ENCODE data around the gene CCDC191. TPM values are rescaled to one million over a fixed set of nuclear protein-coding genes. Genes with fewer than 3 reads are reported as not detected.
A peak's percentile ranks its signal among the peaks of the same experiment; 100 is the strongest.

Gene CCDC191
- total RNA-seq (1.8 and 3.3 TPM in 2 replicates), polyA plus RNA-seq (0.77 and 1.7 TPM in 2 replicates), polyA minus RNA-seq (ENCODE audit: low replicate concordance) (0.41 TPM in 1 of 2 replicates, not detected in the other)
- polyA plus RNA-seq (2012) = 0.69 and 1.4 TPM in 2 replicates

GRCh38 chr3:114056130-114057010, at the start of gene CCDC191, which contains the start of gene QTRT2:
TSS of gene CCDC191 (minus strand) at chr3:114056526. CDS start at chr3:114056466, 60 bp downstream.
TSS of gene QTRT2 (plus strand) at chr3:114056737. CDS start at chr3:114065258, 8,521 bp downstream.
- H3K4me1 ChIP-seq (ENCODE audit: control insufficient read depth, extremely low read depth, insufficient read depth, low read length) = no peaks in the 10 kb centered on the region
- no peaks in the 10 kb centered on the region for H3K9me3 ChIP-seq (ENCODE audit: control insufficient read depth, insufficient read depth, low read depth, low read length)
- peak within 1 kb of the TSS; percentile 82 for H3K9ac ChIP-seq (ENCODE audit: insufficient read depth, low read length)
- H3K4me3 ChIP-seq (replicated peaks in 1 of 4; ENCODE audit: control extremely low read depth in 1 of 4, insufficient read depth in 1 of 4, low read depth in 3 of 4, low read length in 4 of 4) = peak within 1 kb of the TSS; percentile 61 to 83 (median 74)
- no peaks in the 10 kb centered on the region for H3K36me3 ChIP-seq (ENCODE audit: control insufficient read depth, insufficient read depth, low read length)
- DNase-seq (ENCODE audit: low read depth in 2 of 2) = peak; percentile 99
- H2AFZ ChIP-seq (ENCODE audit: low read length) = peak within 1 kb of the TSS; percentile 99
- no peaks in the 10 kb centered on the region for H3K27me3 ChIP-seq (ENCODE audit: control insufficient read depth, insufficient read depth, low read length)
- peak within 1 kb of the TSS; percentile 88 for H3K4me2 ChIP-seq (ENCODE audit: extremely low read depth, insufficient read depth, low read length)
- peak within 1 kb of the TSS; percentile 76 for H3K27ac ChIP-seq (ENCODE audit: insufficient read depth, low read length)
- no peaks in the 10 kb centered on the region for H4K20me1 ChIP-seq (ENCODE audit: control insufficient read depth, extremely low read depth, insufficient read depth, low read length)
- TF ChIP-seq EZH2 (IDR thresholded peaks at IDR 0.05; ENCODE audit: low read length, missing control alignments) = no peak
- no peak for TF ChIP-seq CTCF (conservative IDR thresholded peaks at IDR 0.05 in 1 of 2, IDR thresholded peaks at IDR 0.05 in 1 of 2; ENCODE audit: low read depth in 1 of 2, low read length in 2 of 2)
- peaks cover 32% of the 10 kb centered on the region for H3K79me2 ChIP-seq (ENCODE audit: control insufficient read depth, insufficient read depth, low read length)

GRCh38 chr3:114104414-114104813, 48.1 kb upstream of the CCDC191 start:
- Histone ChIP-seq H3K4me3 (replicated peaks in 1 of 4; ENCODE audit: control extremely low read depth in 1 of 4, insufficient read depth in 1 of 4, low read depth in 3 of 4, low read length in 4 of 4) (no peak overlapping the region), H3K9me3 (ENCODE audit: control insufficient read depth, insufficient read depth, low read depth, low read length) (no peaks in the 10 kb centered on the region), H2AFZ (ENCODE audit: low read length) (no peak overlapping the region), H3K36me3 (ENCODE audit: control insufficient read depth, insufficient read depth, low read length) (no peaks in the 10 kb centered on the region), H3K79me2 (ENCODE audit: control insufficient read depth, insufficient read depth, low read length) (no peaks in the 10 kb centered on the region), H4K20me1 (ENCODE audit: control insufficient read depth, extremely low read depth, insufficient read depth, low read length) (no peaks in the 10 kb centered on the region), H3K4me1 (ENCODE audit: control insufficient read depth, extremely low read depth, insufficient read depth, low read length) (no peaks in the 10 kb centered on the region), H3K27me3 (ENCODE audit: control insufficient read depth, insufficient read depth, low read length) (no peaks in the 10 kb centered on the region), H3K4me2 (ENCODE audit: extremely low read depth, insufficient read depth, low read length) (no peak overlapping the region), H3K27ac (ENCODE audit: insufficient read depth, low read length) (no peak overlapping the region), H3K9ac (ENCODE audit: insufficient read depth, low read length) (no peak overlapping the region)
- no peak for TF ChIP-seq EZH2 (IDR thresholded peaks at IDR 0.05; ENCODE audit: low read length, missing control alignments)
- DNase-seq (ENCODE audit: low read depth in 2 of 2) = peak; percentile 5 to 34

GRCh38 chr3:114103858-114104257, 47.5 kb upstream of the CCDC191 start:
- TF ChIP-seq CTCF (conservative IDR thresholded peaks at IDR 0.05 in 1 of 2, IDR thresholded peaks at IDR 0.05 in 1 of 2; ENCODE audit: low read depth in 1 of 2, low read length in 2 of 2) (no peak), EZH2 (IDR thresholded peaks at IDR 0.05; ENCODE audit: low read length, missing control alignments) (no peak)
- Histone ChIP-seq H3K27ac (ENCODE audit: insufficient read depth, low read length) (no peak overlapping the region), H3K4me1 (ENCODE audit: control insufficient read depth, extremely low read depth, insufficient read depth, low read length) (no peaks in the 10 kb centered on the region), H3K36me3 (ENCODE audit: control insufficient read depth, insufficient read depth, low read length) (no peaks in the 10 kb centered on the region), H3K4me2 (ENCODE audit: extremely low read depth, insufficient read depth, low read length) (no peak overlapping the region), H3K27me3 (ENCODE audit: control insufficient read depth, insufficient read depth, low read length) (no peaks in the 10 kb centered on the region), H2AFZ (ENCODE audit: low read length) (no peak overlapping the region), H3K79me2 (ENCODE audit: control insufficient read depth, insufficient read depth, low read length) (no peaks in the 10 kb centered on the region), H3K9ac (ENCODE audit: insufficient read depth, low read length) (no peak overlapping the region), H3K4me3 (replicated peaks in 1 of 4; ENCODE audit: control extremely low read depth in 1 of 4, insufficient read depth in 1 of 4, low read depth in 3 of 4, low read length in 4 of 4) (no peak overlapping the region), H3K9me3 (ENCODE audit: control insufficient read depth, insufficient read depth, low read depth, low read length) (no peaks in the 10 kb centered on the region), H4K20me1 (ENCODE audit: control insufficient read depth, extremely low read depth, insufficient read depth, low read length) (no peaks in the 10 kb centered on the region)
- no peak for DNase-seq (ENCODE audit: low read depth in 2 of 2)
